GM19099 (cell line): ENCODE measurements around the gene PCGF1.

Source experiments
- POLR2A ChIP-seq: IDR thresholded peaks from 3 replicates; pipeline ENCODE4 v1.6.1; 2011; ENCODE audit warnings: low read depth; ENCODE audit not compliant: insufficient read length; ENCODE audit errors: extremely low read depth

PCGF1 gene

GRCh38 chr2:74546004-74546403 lies 38.5 kb upstream of the PCGF1 start:
- TF ChIP-seq POLR2A: no peak

GRCh38 chr2:74544634-74545033 lies 37.1 kb upstream of the PCGF1 start:
- no peak for TF ChIP-seq POLR2A

DNA sequence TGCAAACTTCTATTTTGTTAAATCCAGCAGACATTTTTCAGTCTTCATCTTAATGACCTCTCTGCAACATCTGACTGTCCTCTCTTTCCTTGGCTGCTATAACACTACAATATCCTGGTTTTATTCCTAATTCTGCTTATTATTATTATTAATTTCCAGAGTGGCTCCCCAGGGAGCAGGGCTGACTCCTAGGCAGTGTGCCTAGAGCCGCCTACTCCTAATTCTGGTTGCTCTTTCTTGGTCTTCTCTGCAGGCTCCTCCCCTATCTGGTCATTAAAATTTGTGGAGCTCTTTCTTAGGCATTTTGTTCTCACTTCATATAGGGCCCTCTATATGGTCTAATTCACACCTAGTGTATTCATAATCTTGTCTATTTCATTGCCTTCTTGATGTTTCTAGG lies 35.5 kb upstream of the PCGF1 start:
- TF ChIP-seq POLR2A: no peak

- no peak for TF ChIP-seq POLR2A
Observed at GRCh38 chr2:74540291-74540690, 32.8 kb upstream of the PCGF1 start.

- TF ChIP-seq POLR2A: no peak
Observed at GRCh38 chr2:74538881-74539339, 31.4 kb upstream of the PCGF1 start.

GRCh38 chr2:74537140-74537539 lies 29.6 kb upstream of the PCGF1 start:
- TF ChIP-seq POLR2A: no peak

DNA sequence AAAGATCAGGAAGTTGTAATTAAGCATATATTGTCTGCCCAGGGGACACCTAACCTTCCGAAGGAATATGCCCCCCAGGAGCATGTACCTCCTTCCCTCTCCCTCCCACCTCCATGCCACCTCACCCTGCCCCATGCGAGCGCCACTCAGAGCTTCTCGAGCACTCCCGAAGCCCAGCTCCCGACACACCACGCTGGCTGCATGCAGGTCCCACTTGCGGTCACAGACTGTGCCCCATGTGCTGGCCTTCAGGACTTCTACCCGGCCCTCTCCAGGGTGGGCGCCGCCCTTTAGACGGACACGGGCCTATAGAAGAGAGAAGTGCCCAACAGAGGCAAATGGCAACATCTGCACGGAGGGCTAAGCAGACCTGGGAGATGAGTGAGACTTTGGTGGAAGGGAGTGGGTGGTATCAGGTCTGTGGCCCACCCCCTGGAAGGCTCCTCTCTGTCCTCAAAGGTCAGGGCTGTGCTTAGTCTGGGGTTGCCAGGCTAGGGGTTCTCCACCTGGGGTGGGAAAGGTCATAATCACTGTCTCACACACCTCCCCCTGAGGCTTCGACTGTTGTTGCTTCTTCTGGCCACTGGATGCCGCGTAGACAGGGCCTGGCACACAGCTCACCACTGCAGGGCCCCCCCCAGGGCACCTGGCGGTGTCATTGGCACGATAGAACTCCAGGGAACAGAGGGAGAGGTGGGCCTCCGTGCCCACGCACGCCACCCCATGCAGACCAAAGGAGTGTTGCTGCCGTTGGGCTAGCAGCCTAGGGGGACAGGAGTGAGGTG lies 28.9 kb upstream of the PCGF1 start:
- no peak for TF ChIP-seq POLR2A

DNA sequence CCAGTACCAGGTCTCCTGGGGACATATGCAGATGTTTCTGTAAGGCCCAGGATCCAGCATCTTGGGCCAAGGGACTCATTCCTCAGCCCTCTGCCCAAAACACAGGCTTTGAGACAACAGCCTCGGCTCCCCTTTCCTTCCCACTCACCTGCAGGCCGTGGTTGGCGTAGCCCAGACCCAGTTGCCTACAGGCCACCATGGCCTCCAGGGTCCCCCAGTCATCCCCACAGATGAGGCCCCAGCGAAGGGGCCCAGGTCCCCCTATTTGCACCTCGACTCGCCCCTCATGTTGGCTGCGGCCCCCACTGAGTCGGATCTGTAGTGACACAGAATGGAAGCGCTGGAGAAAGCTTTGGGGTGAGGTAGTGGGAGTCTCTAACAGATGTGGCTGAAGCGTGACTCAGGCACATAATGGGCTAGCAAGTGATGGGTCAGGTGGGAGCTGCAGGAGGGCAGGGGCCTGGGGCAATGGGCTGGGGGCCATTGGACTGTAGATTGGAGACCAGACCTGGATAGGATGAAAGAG lies 28.0 kb upstream of the PCGF1 start:
- peak; percentile 21 for TF ChIP-seq POLR2A

GRCh38 chr2:74534411-74534810 lies 26.9 kb upstream of the PCGF1 start:
- TF ChIP-seq POLR2A: no peak

- no peak for TF ChIP-seq POLR2A
Observed at GRCh38 chr2:74533464-74533863, 26.0 kb upstream of the PCGF1 start.

GRCh38 chr2:74532222-74532621 lies 24.7 kb upstream of the PCGF1 start:
- no peak for TF ChIP-seq POLR2A

DNA sequence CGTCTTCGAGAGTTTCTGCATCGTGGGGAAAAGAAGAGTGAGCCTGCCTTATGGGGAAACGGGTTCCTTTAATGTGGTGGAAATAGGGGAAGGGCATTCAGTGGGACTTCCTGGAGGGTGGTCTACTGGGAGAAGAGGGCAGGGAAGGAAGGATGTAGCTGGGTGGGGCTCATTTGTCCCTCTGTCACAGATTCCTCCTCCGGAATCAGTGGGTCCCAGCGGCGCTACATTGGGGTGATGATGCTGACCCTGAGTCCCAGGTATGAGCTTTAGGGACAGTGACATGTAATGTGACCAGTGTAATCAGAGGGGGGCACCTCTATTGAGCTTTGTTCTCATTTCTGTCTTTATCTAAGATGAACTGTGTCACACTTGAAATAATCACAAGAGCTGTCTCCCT lies 24.2 kb upstream of the PCGF1 start:
- TF ChIP-seq POLR2A: no peak

DNA sequence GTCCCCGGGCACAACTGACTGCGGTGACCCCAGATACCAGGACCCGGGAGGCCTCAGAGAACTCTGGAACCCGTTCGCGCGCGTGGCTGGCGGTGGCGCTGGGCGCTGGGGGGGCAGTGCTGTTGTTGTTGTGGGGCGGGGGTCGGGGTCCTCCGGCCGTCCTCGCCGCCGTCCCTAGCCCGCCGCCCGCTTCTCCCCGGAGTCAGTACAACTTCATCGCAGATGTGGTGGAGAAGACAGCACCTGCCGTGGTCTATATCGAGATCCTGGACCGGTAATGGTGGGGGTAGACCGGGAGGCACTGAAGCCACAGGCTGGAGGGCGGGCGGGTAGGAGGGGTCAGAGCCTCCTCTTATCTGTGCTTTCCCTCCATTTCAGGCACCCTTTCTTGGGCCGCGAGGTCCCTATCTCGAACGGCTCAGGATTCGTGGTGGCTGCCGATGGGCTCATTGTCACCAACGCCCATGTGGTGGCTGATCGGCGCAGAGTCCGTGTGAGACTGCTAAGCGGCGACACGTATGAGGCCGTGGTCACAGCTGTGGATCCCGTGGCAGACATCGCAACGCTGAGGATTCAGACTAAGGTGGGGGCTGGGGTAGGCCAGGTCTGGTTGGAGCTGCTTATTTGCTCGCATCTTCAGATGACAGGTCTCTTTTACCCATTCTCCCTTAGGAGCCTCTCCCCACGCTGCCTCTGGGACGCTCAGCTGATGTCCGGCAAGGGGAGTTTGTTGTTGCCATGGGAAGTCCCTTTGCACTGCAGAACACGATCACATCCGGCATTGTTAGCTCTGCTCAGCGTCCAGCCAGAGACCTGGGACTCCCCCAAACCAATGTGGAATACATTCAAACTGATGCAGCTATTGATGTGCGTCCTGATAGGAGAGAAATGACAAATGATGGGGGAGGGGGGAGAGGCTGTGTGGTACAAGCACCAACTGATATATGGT lies 23.0 kb upstream of the PCGF1 start:
- TF ChIP-seq POLR2A: peak; percentile 37

- peak; percentile 98 for TF ChIP-seq POLR2A
Observed at GRCh38 chr2:74529357-74530238, 22.1 kb upstream of the PCGF1 start, which contains the start of the genes AUP1 and HTRA2. Gene AUP1, minus strand, starts transcription at chr2:74529706. Its CDS starts 77 bp downstream, at chr2:74529629. Gene HTRA2, plus strand, starts transcription at chr2:74529933. Its CDS starts 74 bp downstream, at chr2:74530007.

GRCh38 chr2:74528600-74529356 lies 21.3 kb upstream of the PCGF1 start:
- TF ChIP-seq POLR2A: no peak
